ENCODE measurements around the gene CGRRF1.

Gene CGRRF1

GRCh38 chr14:54472315-54472714, 37.4 kb upstream of the CGRRF1 start:
- no peak for TF ChIP-seq CTCF (IDR thresholded peaks at IDR 0.05; ENCODE audit: control insufficient read depth, extremely low read depth, insufficient read depth)
- DNase-seq (ENCODE audit: low read depth): no peak
- H3K4me3 ChIP-seq (ENCODE audit: low read depth, low read length): no peak overlapping the region

- no peak for TF ChIP-seq CTCF (IDR thresholded peaks at IDR 0.05; ENCODE audit: control insufficient read depth, extremely low read depth, insufficient read depth)
- peak; percentile 54 for DNase-seq (ENCODE audit: low read depth)
- H3K4me3 ChIP-seq (ENCODE audit: low read depth, low read length): no peak overlapping the region
These were observed 35.4 kb upstream of the CGRRF1 start for GRCh38 chr14:54474232-54474793.

- TF ChIP-seq CTCF (IDR thresholded peaks at IDR 0.05; ENCODE audit: control insufficient read depth, extremely low read depth, insufficient read depth): no peak
- H3K4me3 ChIP-seq (ENCODE audit: low read depth, low read length): no peak overlapping the region
- no peak for DNase-seq (ENCODE audit: low read depth)
These were observed 34.4 kb upstream of the CGRRF1 start for GRCh38 chr14:54475187-54475899.

- TF ChIP-seq CTCF (IDR thresholded peaks at IDR 0.05; ENCODE audit: control insufficient read depth, extremely low read depth, insufficient read depth): no peak
- no peak overlapping the region for H3K4me3 ChIP-seq (ENCODE audit: low read depth, low read length)
- DNase-seq (ENCODE audit: low read depth): no peak
These were observed 33.8 kb upstream of the CGRRF1 start for GRCh38 chr14:54475911-54476310.

- no peak for DNase-seq (ENCODE audit: low read depth)
These were observed 31.0 kb upstream of the CGRRF1 start for GRCh38 chr14:54478636-54479215.

GRCh38 chr14:54480830-54481562, 28.7 kb upstream of the CGRRF1 start:
- no peak for DNase-seq (ENCODE audit: low read depth)
- TF ChIP-seq CTCF (IDR thresholded peaks at IDR 0.05; ENCODE audit: control insufficient read depth, extremely low read depth, insufficient read depth): peak; percentile 23; the same call in 1 of the 2 replicates
- H3K4me3 ChIP-seq (ENCODE audit: low read depth, low read length): peak overlapping the region; percentile 12; the same call in 1 of the 2 replicates

More at GRCh38 chr14:54478636-54479215, 31.0 kb upstream of the CGRRF1 start:
- no peak for TF ChIP-seq CTCF (IDR thresholded peaks at IDR 0.05; ENCODE audit: control insufficient read depth, extremely low read depth, insufficient read depth)
- no peak overlapping the region for H3K4me3 ChIP-seq (ENCODE audit: low read depth, low read length)

Data from LNCaP clone FGC (cell line).